Motor neuron (in vitro differentiated cells): ENCODE measurements around the gene TMEM185A. TPM values are rescaled to one million over a fixed set of nuclear protein-coding genes. Genes with fewer than 3 reads are reported as not detected.
"Not testable (repeated sequence)": the region's sequence is repeated elsewhere in the genome, so short reads cannot be mapped to it uniquely, and the experiment has no call there.

ENCODE experiments used
- ATAC-seq, 8 experiments: fragments of 200-7000 bp; cut with Tn5 transposase; replicated peaks in 6 of 8; 2 replicates each; pipeline ENCODE4 v1.8.0; 2021; ENCODE audit warnings: mild to moderate bottlenecking in 8 of 8, moderate library complexity in 8 of 8
- H3K27ac ChIP-seq, 2 donors: fragments of 250-450 bp; sonication (Bioruptor Pico); 2 replicates each; pipeline ENCODE4 v1.9.0; 2021; ENCODE audit warnings: antibody characterized with exemption in 2 of 2, mild to moderate bottlenecking in 2 of 2, moderate library complexity in 1 of 2
- H3K4me1 ChIP-seq, 2 donors: fragments of 250-450 bp; sonication (Bioruptor Pico); replicated peaks in 1 of 2; 2 replicates each; pipeline ENCODE4 v1.6.1; 2021; ENCODE audit warnings: antibody characterized with exemption in 2 of 2, mild to moderate bottlenecking in 2 of 2, moderate library complexity in 1 of 2
- H3K4me3 ChIP-seq, 5 donors: fragments of 250-450 bp; sonication (Bioruptor Pico); 2 replicates each; pipeline ENCODE4 v1.9.0; 2021; ENCODE audit warnings: antibody characterized with exemption in 5 of 5, mild to moderate bottlenecking in 5 of 5, moderate library complexity in 4 of 5
- WGBS, 10 experiments: fragments of 450-650 bp; shearing (Covaris generic); methylation state at CpG; one replicate each; pipeline ENCODE4 v1.0.0; 2022; 5-methylcytosine and 5-hydroxymethylcytosine counted together
- in situ Hi-C, 9 experiments: fragments of 400-800 bp; cut with MboI; loops; one replicate each; pipeline ENCODE4 v1.15.0; 2021; ENCODE audit warnings: low sequenced_read_pairs in 9 of 9, low pct_unique_long_range_greater_than_20kb in 2 of 9; ENCODE audit not compliant: unreplicated experiment in 9 of 9
- total RNA-seq, 8 experiments: library from RNA; unstranded; fragments of 300-600 nt; gene quantifications; 2 replicates each; pipeline versions ENCODE4 v1.2.3 to v1.2.4, GENCODE V29; 2022

Gene TMEM185A
- total RNA-seq, 8 experiments from 2014 or later = 8.6 to 24.2 (median 15.6) TPM

GRCh38 chrX:149610511-149610910 is 21.1 kb downstream of the TMEM185A start:
- 0 to 100% (median 60%) methylated on average over 1 to 2 of the region's 5 CpGs; no CpG with 5 or more reads in 5 of the 10 experiments for WGBS, 10 experiments
- H3K4me3 ChIP-seq = no peak overlapping the region
- no peak overlapping the region for H3K27ac ChIP-seq
- H3K4me1 ChIP-seq = no peaks in the 10 kb centered on the region
- in situ Hi-C loops = no loop called here
- ATAC-seq = no peak

- ATAC-seq = no peak
- H3K4me1 ChIP-seq = no peaks in the 10 kb centered on the region
- H3K4me3 ChIP-seq = no peak overlapping the region
- no peak overlapping the region for H3K27ac ChIP-seq
- in situ Hi-C loops = no loop called here
Observed at GRCh38 chrX:149607699-149608098, 23.9 kb downstream of the TMEM185A start.

- H3K4me3 ChIP-seq, in situ Hi-C loops: not testable (repeated sequence)
- 40 to 100% (median 100%) methylated on average over 1 of the region's 7 CpGs; no CpG with 5 or more reads in 7 of the 10 experiments for WGBS, 10 experiments
Observed at GRCh38 chrX:149605248-149605885, 26.2 kb downstream of the TMEM185A start.

GRCh38 chrX:149598603-149599002 is 33.0 kb downstream of the TMEM185A start:
- H3K4me3 ChIP-seq, H3K4me1 ChIP-seq, H3K27ac ChIP-seq, ATAC-seq, in situ Hi-C loops: not testable (repeated sequence)
- no CpG with 5 or more reads among the region's 11 CpGs for WGBS, 10 experiments

More at GRCh38 chrX:149605248-149605885, 26.2 kb downstream of the TMEM185A start:
- not testable (repeated sequence) for H3K27ac ChIP-seq, ATAC-seq, H3K4me1 ChIP-seq

- H3K4me1 ChIP-seq, ATAC-seq, in situ Hi-C loops, H3K4me3 ChIP-seq, H3K27ac ChIP-seq: not testable (repeated sequence)
- WGBS, 10 experiments = no CpG with 5 or more reads among the region's 7 CpGs
Observed at GRCh38 chrX:149595943-149596342, 35.6 kb downstream of the TMEM185A start.

- H3K27ac ChIP-seq, H3K4me1 ChIP-seq, ATAC-seq, in situ Hi-C loops, H3K4me3 ChIP-seq: not testable (repeated sequence)
- no CpG with 5 or more reads among the region's 17 CpGs for WGBS, 10 experiments
Observed at GRCh38 chrX:149595214-149595613, 36.4 kb downstream of the TMEM185A start, which contains the start of gene HSFX2. TSS of gene HSFX2 (minus strand) at chrX:149595314. CDS start at chrX:149594700, 614 bp downstream.

- ATAC-seq = peak in 1 of 8 experiments; percentile 19
- in situ Hi-C loops, H3K27ac ChIP-seq, H3K4me3 ChIP-seq, H3K4me1 ChIP-seq: not testable (repeated sequence)
- WGBS, 10 experiments = no CpG with 5 or more reads among the region's 7 CpGs
Observed at GRCh38 chrX:149590993-149591392, 40.6 kb downstream of the TMEM185A start.

- not testable (repeated sequence) for ATAC-seq
- WGBS, 10 experiments = no CpG with 5 or more reads among the region's 12 CpGs
Observed at GRCh38 chrX:149587359-149587758, 44.2 kb downstream of the TMEM185A start, which contains the start of gene MAGEA9B. TSS of gene MAGEA9B (minus strand) at chrX:149587459. CDS start at chrX:149583179, 4,280 bp downstream.

GRCh38 chrX:149585631-149586030 is 46.0 kb downstream of the TMEM185A start:
- ATAC-seq, H3K4me1 ChIP-seq, H3K4me3 ChIP-seq, H3K27ac ChIP-seq, in situ Hi-C loops: not testable (repeated sequence)
- no CpG with 5 or more reads among the region's 17 CpGs for WGBS, 10 experiments

More at GRCh38 chrX:149587359-149587758, 44.2 kb downstream of the TMEM185A start, which contains the start of gene MAGEA9B:
- H3K4me3 ChIP-seq, in situ Hi-C loops, H3K27ac ChIP-seq, H3K4me1 ChIP-seq: not testable (repeated sequence)

- WGBS, 10 experiments = no CpG with 5 or more reads among the region's 1 CpG
- ATAC-seq = peak in 4 of 8 experiments; percentile 58 to 94 (median 90)
- H3K4me3 ChIP-seq, in situ Hi-C loops, H3K27ac ChIP-seq, H3K4me1 ChIP-seq: not testable (repeated sequence)
Observed at GRCh38 chrX:149573456-149573855, 58.1 kb downstream of the TMEM185A start.

- H3K4me1 ChIP-seq = peaks cover 2 to 8% of the 10 kb centered on the region in 2 donors
- H3K27ac ChIP-seq = no peak overlapping the region
- 38 to 100% (median 60%) methylated on average over 1 of the region's 1 CpG; no CpG with 5 or more reads in 7 of the 10 experiments for WGBS, 10 experiments
- in situ Hi-C loops = no loop called here
- H3K4me3 ChIP-seq = no peak overlapping the region
- ATAC-seq = peak in 2 of 8 experiments; percentile 38 to 40
Observed at GRCh38 chrX:149572743-149573142, 58.8 kb downstream of the TMEM185A start.

GRCh38 chrX:149571770-149572169 is 59.8 kb downstream of the TMEM185A start:
- H3K4me1 ChIP-seq = peaks cover 2 to 8% of the 10 kb centered on the region in 2 donors
- in situ Hi-C loops = no loop called here

GRCh38 chrX:149570668-149571067 is 60.9 kb downstream of the TMEM185A start:
- Histone ChIP-seq H3K4me1 (peaks cover 2 to 8% of the 10 kb centered on the region in 2 donors), H3K27ac (no peak overlapping the region), H3K4me3 (no peak overlapping the region)
- peak in 3 of 8 experiments; percentile 33 to 43 (median 38) for ATAC-seq
- WGBS, 10 experiments = 0 to 100% (median 33%) methylated on average over 1 to 6 of the region's 6 CpGs; no CpG with 5 or more reads in 6 of the 10 experiments
- in situ Hi-C loops = no loop called here

More at GRCh38 chrX:149571770-149572169, 59.8 kb downstream of the TMEM185A start:
- Histone ChIP-seq H3K4me3 (no peak overlapping the region), H3K27ac (no peak overlapping the region)
- 60 to 100% (median 80%) methylated on average over 1 to 5 of the region's 7 CpGs; no CpG with 5 or more reads in 5 of the 10 experiments for whole genome bisulfite sequencing, 10 experiments
- ATAC-seq = no peak

GRCh38 chrX:149569770-149570169 is 61.8 kb downstream of the TMEM185A start:
- in situ Hi-C loops = no loop called here
- ATAC-seq = no peak
- Histone ChIP-seq H3K4me3 (no peak overlapping the region), H3K27ac (no peak overlapping the region), H3K4me1 (peaks cover 2 to 8% of the 10 kb centered on the region in 2 donors)
- 14 to 76% (median 18%) methylated on average over 1 to 2 of the region's 2 CpGs; no CpG with 5 or more reads in 6 of the 10 experiments for WGBS, 10 experiments
